8988T (cell line): ENCODE measurements around the gene TUBGCP6.

Experiments used
- DNase-seq: peaks from one replicate; pipeline ENCODE4 v3.0.0; 2011

Gene TUBGCP6

DNA sequence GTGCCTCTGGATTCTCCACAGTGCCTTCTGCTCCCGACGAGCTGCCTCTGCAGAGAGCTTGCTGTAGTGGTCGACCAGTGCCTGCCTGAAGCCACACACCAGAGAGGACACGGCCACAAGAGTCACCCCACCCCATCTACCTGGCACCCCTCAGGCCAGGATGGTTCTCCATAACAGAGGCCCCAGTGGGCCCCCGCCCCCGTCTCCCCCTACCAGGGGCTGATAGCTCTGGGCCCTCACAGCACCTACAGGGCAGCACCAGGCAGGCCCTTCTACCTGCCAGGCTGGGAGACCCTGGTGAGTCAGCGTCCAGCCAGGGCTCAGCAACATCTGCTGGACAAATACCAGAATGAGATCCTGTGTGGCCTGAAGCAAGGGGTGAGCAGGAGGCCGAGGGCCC is 22.3 kb downstream of the TUBGCP6 start:
- DNase-seq = no peak

DNA sequence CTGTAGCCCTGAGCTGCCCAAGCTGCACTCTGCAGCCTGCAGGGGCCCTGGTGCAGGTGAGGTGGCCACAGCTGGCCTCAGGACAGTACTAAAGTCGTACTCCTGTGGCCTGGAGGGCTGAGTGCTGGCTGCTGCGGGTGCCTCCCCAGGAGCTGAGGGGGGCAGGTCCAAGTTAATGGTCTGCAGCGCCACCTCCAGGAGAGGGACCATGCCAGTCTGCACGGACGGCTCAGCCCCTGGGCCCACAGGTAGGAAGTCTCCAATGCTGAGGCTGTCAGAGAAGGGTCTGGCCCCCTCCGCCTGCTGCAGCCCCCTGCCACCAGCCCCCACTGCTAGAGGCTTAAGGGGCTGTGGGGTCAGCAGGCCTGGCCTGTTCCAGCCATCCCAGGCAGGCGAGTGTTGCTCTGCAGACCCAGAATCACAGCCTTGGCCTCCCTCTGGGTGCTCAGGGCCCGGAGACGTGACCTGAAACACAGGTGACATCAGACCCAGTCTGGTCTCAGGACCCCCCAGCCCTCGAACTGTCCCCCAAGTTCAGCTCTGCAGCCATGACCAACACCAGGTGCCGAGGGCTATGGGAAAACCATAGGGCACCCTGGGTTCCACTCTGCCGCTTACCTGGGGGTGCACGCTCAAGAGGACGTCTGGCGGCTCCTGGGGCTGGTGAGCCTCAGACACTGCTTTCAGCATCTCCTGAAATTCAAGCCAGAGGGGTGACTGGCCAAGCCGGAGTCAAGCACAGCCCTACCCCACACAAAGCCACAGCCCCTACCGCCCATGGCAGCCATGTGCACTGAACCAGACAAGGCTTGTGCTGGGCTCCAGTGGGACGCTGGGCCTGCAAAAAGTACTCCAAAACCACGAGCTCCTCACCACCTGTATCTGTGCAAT is 23.2 kb downstream of the TUBGCP6 start:
- DNase-seq = no peak

DNA sequence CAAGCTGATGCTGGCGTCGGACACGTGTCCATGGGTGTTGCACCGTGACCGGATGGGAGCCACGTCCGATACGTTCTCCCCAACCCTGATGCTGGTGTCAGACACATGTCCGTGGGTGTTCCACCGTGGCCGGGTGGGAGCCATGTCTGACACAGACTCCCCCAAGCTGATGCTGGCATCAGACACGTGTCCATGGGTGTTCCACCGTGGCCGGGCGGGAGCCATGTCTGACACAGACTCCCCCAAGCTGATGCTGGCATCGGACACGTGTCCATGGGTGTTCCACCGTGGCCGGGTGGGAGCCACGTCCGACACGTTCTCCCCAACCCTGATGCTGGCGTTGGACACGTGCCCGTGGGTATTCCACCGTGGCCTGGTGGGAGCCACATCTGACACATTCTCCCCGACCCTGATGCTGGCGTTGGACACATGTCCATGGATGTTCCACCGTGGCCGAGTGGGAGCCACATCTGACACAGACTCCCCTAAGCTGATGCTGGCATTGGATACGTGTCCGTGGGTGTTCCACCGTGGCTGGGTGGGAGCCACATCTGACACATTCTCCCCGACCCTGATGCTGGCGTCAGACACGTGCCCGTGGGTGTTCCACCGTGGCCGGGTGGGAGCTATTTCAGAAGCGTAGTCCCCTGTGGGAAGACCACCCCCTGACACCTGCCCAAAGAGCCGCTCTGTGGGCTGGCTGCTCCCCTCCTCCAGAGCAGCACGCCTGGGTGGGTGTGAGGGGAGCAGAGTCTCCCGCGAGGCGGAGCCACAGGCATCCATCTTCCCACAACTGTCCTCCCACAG is 24.0 kb downstream of the TUBGCP6 start:
- no peak for DNase-seq

DNA sequence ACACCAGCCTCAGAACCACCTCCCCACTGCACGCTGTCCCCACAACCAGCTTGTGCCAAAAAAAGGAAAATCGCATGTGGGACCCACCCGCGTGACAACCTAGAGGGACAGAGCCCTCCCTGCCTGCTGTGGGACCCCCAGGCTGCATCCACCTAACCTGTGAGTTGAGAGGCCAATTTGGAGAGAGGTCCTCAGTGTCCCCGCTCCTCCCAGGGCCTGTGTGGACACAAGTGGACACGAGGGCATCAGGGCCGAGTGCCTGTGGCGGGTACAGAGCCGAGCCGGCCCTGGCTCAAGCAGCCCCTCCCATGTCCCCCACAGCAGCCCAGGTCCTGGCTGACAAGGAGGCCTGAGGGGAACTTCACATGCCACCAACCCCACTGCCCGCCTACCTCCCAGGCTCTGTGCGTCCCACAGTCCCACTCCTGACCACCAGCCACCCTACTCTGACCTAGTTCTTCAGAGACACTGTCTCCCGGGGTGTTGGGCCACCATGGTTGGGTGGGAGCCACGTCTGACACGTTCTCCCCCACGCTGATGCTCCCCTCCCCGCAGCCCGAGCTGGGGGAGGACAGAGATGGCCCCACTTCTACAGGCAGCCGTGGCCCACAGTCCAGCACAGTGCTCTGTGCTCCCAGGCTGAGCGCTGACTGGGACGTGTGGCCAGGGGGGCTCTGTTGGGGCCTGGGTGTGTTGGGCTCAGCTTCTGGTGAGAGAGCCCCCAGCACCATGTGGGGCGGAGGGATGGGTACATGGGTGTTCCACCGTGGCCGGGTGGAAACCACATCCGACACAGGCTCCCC is 24.8 kb downstream of the TUBGCP6 start:
- no peak for DNase-seq

DNA sequence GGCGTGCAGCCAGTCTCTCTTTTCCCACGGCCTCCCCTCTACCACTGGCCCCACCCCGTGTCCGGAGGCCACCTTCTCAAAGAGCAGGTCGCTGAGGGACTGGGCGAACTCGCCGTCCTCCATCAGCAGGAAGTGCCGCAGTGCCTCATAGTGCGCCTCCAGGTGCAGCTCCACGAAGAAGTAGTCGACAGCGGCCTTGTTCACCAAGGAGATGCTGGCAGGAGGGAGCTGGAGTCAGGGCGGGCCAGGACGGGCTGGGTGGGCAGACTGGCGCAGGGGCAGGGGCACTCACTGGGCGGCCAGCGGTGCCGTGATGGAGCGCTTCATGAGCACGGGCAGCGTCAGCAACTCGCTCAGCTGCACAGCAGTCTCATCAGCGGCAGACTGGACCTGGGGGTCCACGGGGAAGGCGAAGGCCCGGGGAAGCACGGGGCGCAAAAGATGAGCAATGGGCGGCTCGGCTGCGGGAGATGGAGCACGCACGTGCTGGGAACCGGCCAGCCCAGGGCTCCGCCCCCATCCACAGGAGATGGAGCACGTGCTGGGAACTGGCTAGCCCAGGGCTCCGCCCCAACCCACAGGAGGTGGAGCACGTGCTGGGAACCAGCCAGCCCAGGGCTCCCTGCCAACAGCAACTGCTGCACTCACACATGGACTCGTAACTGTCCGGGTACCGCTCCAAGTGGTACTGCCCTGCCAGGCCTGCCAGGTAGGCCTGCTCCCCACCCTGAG is 25.7 kb downstream of the TUBGCP6 start:
- no peak for DNase-seq

DNA sequence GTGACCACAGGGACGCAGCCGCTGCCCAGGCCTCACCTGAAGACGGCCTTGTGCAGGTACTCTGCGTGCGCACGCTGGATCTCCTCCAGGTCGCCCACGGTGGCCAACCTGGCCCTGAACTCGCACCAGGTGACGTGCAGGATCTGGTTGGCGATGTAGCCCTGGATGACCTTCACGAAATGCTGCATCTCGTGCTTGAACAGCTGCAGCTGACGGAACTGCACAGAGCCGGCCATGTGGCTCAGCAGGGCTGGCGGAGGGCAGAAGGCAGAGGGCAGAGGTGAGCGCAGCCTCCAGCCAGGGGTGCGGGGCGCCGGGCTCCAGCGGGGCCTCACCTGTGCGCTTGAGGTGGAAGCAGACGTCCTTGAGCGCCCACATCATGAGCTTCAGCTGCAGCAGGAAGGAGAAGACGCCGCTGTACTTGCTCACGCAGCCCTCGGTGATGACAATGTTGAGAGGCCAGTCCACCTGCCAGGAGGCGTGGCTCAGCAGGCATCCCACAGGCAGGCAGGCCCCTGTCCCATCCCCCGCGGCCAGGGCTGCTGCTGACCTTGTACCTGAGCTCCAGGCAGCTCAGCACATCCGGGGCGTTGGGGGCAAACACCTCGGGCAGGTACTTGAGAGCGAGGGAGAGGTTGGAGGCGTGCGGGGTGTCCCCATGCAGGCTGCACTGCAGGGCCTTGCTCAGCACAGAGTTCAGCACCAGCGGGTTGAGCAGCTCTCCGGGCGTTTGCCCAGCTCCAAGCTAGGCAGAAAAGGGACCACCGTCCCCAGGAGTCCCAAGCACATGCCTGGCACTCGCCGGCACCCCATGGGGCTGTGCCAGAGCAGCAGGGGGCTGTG is 26.4 kb downstream of the TUBGCP6 start:
- no peak for DNase-seq

DNA sequence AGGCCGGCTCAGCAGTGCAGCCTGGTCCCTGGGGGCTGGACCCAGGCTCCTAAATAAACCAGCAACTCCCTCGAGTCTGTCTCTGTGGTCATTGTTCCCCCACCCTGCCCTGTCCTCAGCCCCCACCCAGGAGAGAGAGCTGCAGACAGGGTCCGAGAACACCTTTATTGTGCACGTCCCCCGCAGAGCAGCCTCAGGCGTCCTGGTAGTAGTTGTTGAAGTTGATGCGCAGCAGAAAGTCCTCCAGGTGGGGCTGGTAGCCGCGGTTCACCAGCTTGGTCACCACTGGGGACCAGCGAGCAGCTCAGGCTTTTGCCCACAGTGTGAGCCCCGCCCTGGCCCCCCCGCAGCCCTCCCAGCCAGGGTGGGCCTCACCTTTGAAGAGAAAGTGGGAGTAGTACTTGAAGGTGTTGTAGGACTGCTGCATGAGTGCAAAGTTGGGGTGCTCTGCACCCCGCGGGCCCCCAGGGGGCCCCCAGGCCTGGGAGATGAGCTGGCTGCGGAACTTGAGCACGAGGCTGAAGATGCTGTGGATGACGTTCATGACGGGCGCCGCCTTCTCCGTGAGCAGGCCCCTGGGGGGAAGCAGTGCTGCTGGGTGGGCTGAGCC is 27.2 kb downstream of the TUBGCP6 start:
- no peak for DNase-seq

DNA sequence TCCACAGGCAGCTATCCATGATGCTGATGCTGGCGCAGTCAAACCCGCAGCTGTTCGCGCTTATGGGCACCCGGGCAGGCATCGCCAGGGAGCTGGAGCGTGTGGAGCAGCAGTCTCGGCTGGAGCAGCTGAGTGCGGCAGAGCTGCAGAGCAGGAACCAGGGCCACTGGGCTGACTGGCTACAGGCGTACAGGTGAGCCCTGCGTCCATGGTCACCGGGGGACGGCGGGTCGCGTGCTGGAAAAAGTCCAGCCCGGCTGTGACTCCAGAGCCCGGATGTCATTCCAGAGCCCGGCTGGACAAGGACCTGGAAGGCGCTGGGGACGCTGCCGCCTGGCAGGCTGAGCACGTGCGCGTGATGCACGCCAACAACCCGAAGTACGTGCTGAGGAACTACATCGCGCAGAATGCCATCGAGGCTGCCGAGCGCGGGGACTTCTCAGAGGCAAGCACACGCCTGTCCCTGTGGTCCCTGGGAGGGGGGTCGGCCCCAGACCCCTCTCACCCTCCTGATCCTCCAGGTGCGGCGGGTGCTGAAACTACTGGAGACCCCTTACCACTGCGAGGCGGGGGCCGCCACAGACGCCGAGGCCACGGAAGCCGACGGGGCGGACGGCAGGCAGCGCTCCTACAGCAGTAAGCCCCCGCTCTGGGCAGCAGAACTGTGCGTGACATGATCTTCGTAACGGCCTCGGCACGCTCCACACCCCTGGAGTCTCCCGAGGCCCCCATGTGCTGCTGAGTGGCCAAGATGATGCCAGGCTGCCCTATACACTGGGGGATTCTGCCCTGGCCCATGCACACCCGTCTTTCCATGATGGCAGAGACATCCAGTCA is 27.9 kb downstream of the TUBGCP6 start:
- DNase-seq = no peak

DNA sequence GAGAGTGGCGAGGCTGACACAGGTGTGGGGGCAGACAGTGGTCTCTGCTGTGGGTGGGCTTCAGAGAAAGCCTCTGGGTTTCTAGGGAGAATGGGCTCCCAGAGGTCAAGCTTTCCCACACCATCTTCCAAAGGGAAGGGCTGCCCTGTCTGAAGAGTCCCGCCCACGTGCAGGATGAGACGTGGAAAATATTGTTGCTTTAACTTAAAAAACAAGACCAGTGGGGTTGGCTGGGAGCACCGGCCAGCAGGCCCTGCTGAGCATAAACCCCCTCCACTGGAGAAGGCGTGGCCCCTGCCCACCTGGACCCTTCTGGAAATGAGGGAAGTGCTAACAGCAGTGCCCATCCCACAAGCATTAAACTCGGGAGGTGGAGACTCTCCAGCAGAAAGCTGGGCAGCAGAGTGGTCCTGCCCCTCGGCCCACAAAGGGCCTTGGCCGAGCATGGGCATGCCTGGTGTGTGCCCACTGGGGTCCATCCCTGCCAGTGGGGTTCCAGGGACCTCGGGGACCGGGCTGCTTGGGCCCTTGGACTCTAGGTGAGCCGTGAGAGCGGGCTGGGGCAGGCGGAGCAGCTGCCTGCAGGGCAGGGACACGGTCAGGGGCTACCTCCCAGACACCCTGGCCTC is 28.7 kb downstream of the TUBGCP6 start:
- DNase-seq = no peak

DNA sequence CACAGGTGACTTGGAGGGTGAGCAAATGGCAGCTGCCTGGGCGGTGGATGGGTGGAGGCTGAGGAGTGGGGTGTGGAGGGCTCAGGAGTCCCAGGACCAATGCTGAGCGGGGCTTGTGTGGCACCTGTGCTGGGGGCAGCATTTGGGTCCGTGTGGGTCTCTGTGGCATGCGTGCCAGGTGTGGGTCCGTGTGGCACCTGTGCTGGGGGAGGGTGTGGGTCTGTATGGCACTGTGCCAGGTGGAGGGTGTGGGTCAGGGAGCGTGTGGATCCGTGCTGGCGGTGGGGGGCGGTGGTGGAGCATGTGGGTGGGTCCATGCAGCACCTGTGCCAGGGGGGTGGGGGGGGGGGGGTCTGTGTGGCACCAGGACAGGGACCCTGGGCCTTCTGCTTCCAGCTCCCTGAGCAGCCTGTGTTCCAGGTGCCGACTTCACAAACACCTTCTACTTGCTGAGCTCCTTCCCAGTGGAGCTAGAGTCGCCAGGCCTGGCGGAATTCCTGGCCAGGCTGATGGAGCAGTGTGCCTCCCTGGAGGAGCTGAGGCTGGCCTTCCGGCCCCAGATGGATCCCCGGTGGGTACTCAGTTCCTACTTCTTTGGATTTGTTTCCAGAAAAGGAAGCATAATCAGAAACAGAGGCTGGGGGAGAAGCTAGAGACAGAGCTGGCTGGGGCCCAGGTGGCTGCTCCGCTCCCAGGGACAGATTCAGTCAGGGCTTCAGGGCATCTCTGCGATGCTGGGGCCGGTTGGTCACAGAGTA is 29.3 kb downstream of the TUBGCP6 start:
- DNase-seq = no peak

DNA sequence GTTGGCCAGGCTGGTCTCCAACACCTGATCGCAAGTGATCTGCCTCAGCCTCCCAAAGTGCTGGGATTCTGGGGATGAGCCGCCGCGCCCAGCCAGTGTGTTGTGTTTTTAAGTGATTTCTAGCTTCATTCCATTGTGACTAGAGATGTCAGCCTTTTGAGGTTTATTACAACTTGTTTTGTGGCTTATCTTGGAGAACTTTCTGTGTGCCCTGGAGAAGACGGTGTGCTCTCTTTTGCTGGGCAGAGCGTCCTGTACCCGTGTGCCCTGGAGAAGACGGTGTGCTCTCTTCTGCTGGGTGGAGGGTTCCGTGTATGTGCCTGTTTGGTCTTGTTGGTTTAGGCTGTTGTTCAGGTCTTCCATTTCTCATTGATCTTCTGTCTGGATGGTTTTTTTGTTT is 31.6 kb downstream of the TUBGCP6 start:
- no peak for DNase-seq

DNA sequence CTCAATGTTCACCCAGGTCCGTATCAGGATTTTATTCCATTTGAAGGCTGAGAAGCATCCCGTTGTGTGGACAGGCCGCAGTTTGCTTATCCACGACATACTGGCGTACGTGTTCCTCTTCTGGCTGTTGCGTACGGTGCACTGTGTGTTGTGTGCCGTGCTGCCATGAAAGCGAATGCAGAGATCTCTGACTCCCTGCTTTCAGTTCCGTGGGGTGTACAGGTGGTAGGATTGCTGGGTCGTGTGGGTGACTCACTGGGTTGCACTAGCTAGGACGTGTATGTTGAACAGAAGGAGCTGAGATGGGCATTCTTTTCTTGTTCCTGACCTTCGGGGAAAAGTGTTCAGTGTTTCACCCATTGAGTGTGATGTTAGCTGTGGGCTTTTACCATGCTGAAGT is 33.7 kb downstream of the TUBGCP6 start:
- no peak for DNase-seq

DNA sequence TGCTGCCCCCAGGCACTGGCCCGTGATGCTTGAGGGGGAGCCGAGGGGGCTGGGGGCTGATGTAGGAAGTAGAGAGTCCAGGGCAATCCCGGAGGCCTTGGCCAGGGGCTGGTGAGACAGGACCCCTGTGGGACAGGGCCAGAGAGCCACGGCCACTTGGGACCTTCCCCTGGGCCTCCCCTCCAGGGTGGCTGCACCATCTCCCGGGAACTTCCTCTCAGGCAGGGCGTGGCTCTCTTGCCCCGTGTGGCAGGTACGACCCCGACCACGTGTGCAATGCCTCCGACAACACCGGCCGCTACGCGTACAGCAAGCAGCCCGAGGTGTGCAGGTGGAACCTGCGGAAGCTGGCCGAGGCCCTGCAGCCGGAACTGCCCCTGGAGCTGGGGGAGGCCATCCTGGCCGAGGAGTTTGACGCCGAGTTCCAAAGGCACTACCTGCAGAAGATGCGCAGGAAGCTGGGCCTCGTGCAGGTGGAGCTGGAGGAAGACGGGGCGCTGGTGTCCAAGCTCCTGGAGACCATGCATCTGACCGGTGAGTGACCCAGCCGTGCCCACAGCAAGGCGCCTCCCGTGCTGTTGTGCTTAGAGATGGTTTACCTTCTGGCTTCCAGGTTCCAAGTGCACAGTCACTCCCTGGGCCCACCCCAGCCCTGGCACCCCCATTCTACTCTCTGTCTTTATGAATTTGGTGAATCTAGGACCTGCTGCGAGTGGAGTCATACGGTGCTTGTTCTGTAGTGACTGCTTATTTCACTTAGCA is 34.3 kb downstream of the TUBGCP6 start:
- DNase-seq = no peak

DNA sequence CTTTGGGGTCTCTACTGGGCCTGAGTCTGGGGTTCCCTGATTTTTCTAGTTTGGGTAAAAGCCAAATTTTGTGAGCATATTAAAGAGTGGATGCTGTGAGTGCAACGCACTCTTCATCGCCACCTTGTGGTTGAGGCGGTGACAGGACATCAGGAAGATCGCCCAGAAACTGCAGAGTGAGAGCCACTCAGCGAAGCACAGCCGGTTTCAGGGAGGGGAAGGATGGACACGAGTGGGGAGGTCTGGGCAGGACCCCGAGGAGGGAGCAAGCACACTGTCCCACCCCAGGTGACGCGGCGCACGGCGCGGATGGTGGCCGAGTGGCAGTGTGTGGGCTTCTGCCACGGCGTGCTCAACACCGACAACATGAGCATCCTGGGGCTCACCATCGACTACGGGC is 34.9 kb downstream of the TUBGCP6 start:
- no peak for DNase-seq

DNA sequence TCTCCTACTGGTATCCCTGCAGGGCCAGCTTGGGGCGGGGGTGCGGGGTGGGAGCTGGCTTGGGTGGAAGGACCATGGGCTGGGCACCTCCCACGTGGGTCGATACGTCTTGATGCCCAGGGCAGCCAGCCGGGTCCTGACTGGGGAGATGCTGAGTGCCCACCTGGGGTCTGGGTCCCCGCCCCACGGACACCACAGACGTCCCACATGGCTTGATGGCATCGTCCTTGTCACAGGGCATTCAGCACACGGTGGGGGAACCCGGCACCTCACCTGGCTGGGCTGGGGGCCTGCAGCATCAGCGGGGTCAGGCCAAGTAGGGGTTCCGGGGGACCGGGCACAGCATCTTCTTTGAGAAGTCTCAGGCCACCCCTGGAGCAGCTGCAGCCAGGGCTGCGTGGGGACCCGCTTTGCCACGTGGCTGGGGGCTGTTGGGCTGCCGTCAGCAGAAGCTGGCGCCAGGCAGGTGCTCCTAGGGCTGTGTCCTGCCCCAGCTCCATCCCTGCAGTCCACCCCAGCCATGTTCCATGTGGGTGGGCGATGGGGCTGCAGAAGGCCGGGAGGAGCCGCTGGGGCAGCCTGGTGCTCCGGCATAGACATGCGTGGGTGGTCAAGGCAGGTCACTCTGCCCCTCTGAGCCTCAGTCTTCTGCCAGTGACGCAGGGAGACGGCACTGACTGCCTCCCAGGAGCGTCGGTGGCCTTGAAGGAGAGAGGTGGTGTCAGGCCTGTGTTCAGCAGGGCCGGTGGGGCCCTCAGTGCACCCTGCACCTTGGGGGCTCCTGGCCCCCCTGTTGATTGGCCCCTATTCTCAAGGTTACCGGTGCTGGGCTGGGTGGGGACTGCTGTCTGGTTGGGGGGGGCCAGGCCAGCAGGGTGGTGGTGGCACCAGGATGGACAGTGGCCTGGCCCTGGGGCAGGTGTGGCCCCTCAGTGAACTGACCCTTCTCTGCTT is 35.6 kb downstream of the TUBGCP6 start:
- no peak for DNase-seq

DNA sequence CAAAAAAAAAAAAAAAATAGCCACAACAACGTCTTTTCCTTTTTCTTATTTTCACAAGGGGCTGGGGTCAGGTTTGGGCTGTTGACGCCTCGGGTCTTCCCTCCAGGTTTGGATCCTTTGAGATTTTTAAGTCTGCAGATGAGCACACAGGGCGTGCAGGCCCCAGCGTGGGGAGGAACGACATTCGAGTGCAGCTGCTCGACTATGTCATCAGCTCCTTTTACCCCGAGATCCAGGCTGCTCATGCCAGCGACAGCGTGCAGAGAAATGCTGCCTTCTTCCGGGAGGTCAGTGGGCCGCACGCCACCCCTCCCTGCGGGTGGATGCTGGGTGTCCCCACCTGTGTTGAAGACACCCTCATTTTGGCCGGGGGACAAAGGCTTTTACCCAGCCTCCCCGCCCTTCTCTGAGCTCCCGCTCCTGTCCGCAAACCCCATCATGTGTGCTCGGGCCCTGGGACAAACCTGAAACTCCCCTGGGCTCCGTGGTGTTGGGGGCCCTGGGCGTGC is 36.3 kb downstream of the TUBGCP6 start:
- no peak for DNase-seq
